Fibroblast of lung (primary cell): ENCODE data around the gene BCL2L13. TPM values are rescaled to one million over a fixed set of nuclear protein-coding genes. Genes with fewer than 3 reads are reported as not detected.

Source experiments
- DNase-seq, 2 donors: peaks; one replicate each; pipeline versions ENCODE4 v3.0.0 to v3.0.0-alpha.2; 2010; ENCODE audit warnings: low read depth in 2 of 2
- H2AFZ ChIP-seq: 2 replicates; pipeline ENCODE4 v1.5.1; 2012; ENCODE audit warnings: low read length, control low read depth, inconsistent platforms
- H3K27ac ChIP-seq: 2 replicates; pipeline ENCODE4 v1.5.1; 2011; ENCODE audit warnings: low read length, control low read depth; ENCODE audit not compliant: insufficient read depth
- H3K27me3 ChIP-seq: 2 replicates; pipeline ENCODE4 v1.5.1; 2011; ENCODE audit warnings: mild to moderate bottlenecking, low read length; ENCODE audit not compliant: control insufficient read depth, insufficient read depth
- H3K36me3 ChIP-seq: 2 replicates; pipeline ENCODE4 v1.5.1; 2011; ENCODE audit warnings: low read length; ENCODE audit not compliant: control insufficient read depth, insufficient read depth
- H3K4me1 ChIP-seq: 2 replicates; pipeline ENCODE4 v1.5.1; 2011; ENCODE audit warnings: low read length; ENCODE audit not compliant: control insufficient read depth, insufficient read depth; ENCODE audit errors: extremely low read depth
- H3K4me2 ChIP-seq: 2 replicates; pipeline ENCODE4 v1.5.1; 2011; ENCODE audit warnings: low read length, control low read depth; ENCODE audit not compliant: insufficient read depth; ENCODE audit errors: extremely low read depth
- H3K4me3 ChIP-seq, 4 experiments: fragments of 200-600 bp in 1 of 4; sonication (generic) in 1 of 4; replicated peaks in 1 of 4; 2 replicates each; pipeline ENCODE4 v1.5.1; 2011 to 2016; ENCODE audit warnings: low read length in 4 of 4, low read depth in 3 of 4, mild to moderate bottlenecking in 3 of 4, control low read depth in 2 of 4, inconsistent platforms in 1 of 4, mixed read lengths in 1 of 4; ENCODE audit not compliant: insufficient read depth in 1 of 4; ENCODE audit errors: control extremely low read depth in 1 of 4
- H3K79me2 ChIP-seq: 2 replicates; pipeline ENCODE4 v1.5.1; 2012; ENCODE audit warnings: mild to moderate bottlenecking, low read length, inconsistent platforms; ENCODE audit not compliant: control insufficient read depth, insufficient read depth
- H3K9ac ChIP-seq: 2 replicates; pipeline ENCODE4 v1.5.1; 2011; ENCODE audit warnings: mild to moderate bottlenecking, low read length, control low read depth; ENCODE audit not compliant: insufficient read depth
- H3K9me3 ChIP-seq: 2 replicates; pipeline ENCODE4 v1.5.1; 2012; ENCODE audit warnings: low read depth, low read length; ENCODE audit not compliant: control insufficient read depth, insufficient read depth
- H4K20me1 ChIP-seq: 2 replicates; pipeline ENCODE4 v1.5.1; 2011; ENCODE audit warnings: low read length; ENCODE audit not compliant: control insufficient read depth, insufficient read depth; ENCODE audit errors: extremely low read depth
- EZH2 ChIP-seq: IDR thresholded peaks from 2 replicates; pipeline ENCODE4 v1.5.1; 2012; ENCODE audit warnings: low read length, control low read depth, mild to moderate bottlenecking; ENCODE audit errors: missing control alignments
- polyA plus RNA-seq, 2 donors: library from polyadenylated mRNA; depleted of rRNA in 1 of 2; stranded (reverse) in 1 of 2; unstranded in 1 of 2; fragments of >200 nt; gene quantifications; 2 replicates each; pipeline ENCODE4 v1.2.1, GENCODE V29; 2011 to 2012; ENCODE audit warnings: missing spikeins in 1 of 2
- total RNA-seq: library from RNA; depleted of rRNA; stranded (reverse); fragments of >200 nt; gene quantifications from 2 replicates; pipeline ENCODE4 v1.2.1, GENCODE V29; 2014
- TF ChIP-seq, protein P1 (sequence below), 2 donors: IDR thresholded peaks in 1 of 2; conservative IDR thresholded peaks in 1 of 2; 1 replicate in 1 of 2; 2 replicates in 1 of 2; pipeline ENCODE4 v1.5.1; 2011 to 2012; ENCODE audit warnings: low read length in 2 of 2, control low read depth in 1 of 2, inconsistent platforms in 1 of 2, low read depth in 1 of 2, mild to moderate bottlenecking in 1 of 2

Gene BCL2L13
- total and polyA plus RNA-seq, 2 donors (not counting 1 experiment from before 2014, with no cell fraction given), result 65.1 to 76.8 TPM

DNA sequence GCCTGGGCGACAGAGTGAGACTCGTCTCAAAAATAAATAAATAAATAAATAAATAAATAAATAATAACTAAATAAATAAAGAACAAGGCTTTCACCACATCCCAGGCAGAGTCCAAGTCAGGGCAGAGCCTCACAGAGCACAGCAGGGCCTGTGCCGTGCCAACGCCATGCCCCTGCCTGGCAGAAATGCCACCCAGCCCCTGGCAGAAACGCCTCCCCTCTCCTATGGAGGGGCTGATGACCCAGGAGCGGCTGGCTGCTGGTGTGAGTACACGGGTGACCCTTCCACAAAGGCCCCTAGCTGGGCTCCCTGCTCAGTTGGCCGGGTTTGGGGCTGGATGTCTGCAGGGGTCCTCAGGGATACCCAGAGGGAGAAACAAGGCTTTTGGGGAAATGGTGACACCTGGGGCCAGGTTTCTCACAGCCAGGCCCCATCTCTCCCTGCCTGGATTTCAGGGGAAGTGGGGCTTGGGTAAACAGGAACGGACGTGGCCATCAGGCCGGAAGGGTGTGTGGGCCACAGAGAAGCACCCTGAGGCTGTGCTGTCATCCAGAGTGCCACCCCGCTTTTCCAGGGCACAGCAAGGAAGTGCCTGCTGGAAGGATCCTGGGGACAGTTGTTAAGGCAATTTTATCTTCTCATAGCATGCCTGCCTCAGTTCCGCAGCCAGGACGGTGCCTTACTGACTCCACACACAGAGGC, 130.6 kb downstream of the BCL2L13 start:
- DNase-seq, result no peak
- TF ChIP-seq, protein P1, sequence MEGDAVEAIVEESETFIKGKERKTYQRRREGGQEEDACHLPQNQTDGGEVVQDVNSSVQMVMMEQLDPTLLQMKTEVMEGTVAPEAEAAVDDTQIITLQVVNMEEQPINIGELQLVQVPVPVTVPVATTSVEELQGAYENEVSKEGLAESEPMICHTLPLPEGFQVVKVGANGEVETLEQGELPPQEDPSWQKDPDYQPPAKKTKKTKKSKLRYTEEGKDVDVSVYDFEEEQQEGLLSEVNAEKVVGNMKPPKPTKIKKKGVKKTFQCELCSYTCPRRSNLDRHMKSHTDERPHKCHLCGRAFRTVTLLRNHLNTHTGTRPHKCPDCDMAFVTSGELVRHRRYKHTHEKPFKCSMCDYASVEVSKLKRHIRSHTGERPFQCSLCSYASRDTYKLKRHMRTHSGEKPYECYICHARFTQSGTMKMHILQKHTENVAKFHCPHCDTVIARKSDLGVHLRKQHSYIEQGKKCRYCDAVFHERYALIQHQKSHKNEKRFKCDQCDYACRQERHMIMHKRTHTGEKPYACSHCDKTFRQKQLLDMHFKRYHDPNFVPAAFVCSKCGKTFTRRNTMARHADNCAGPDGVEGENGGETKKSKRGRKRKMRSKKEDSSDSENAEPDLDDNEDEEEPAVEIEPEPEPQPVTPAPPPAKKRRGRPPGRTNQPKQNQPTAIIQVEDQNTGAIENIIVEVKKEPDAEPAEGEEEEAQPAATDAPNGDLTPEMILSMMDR (conservative IDR thresholded peaks at IDR 0.05 in 1 of 2, IDR thresholded peaks at IDR 0.05 in 1 of 2; ENCODE audit: low read depth in 1 of 2, low read length in 2 of 2), result no peak
- no peak for TF ChIP-seq EZH2
- Histone ChIP-seq H3K9ac (no peak overlapping the region), H3K4me2 (no peak overlapping the region), H3K27ac (no peak overlapping the region), H3K36me3 (no peaks in the 10 kb centered on the region), H3K9me3 (no peaks in the 10 kb centered on the region), H3K27me3 (no peaks in the 10 kb centered on the region), H2AFZ (no peak overlapping the region), H3K79me2 (no peaks in the 10 kb centered on the region), H4K20me1 (no peaks in the 10 kb centered on the region), H3K4me3 (no peak overlapping the region), H3K4me1 (peaks cover 11% of the 10 kb centered on the region)

DNA sequence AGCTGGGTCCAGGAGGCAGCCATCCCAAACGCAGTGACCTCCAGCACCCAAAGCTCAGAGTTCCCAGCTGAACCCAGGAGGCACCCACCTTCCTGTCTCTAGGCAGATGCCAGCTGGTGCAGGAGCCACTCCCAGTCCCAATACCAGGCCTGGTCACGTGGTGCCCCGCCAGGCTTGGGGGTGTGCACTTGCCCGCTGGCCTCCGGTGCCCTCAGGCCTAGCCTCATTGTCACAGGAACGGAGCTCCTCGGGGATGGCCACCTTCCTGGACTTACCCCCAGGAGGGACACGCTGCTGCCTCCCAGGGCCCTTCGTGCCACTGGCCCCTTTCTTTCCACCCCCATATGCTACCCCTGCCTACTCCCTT, 131.1 kb downstream of the BCL2L13 start:
- H3K9me3 ChIP-seq, result no peaks in the 10 kb centered on the region
- no peak for DNase-seq
- H3K9ac ChIP-seq, result no peak overlapping the region

DNA sequence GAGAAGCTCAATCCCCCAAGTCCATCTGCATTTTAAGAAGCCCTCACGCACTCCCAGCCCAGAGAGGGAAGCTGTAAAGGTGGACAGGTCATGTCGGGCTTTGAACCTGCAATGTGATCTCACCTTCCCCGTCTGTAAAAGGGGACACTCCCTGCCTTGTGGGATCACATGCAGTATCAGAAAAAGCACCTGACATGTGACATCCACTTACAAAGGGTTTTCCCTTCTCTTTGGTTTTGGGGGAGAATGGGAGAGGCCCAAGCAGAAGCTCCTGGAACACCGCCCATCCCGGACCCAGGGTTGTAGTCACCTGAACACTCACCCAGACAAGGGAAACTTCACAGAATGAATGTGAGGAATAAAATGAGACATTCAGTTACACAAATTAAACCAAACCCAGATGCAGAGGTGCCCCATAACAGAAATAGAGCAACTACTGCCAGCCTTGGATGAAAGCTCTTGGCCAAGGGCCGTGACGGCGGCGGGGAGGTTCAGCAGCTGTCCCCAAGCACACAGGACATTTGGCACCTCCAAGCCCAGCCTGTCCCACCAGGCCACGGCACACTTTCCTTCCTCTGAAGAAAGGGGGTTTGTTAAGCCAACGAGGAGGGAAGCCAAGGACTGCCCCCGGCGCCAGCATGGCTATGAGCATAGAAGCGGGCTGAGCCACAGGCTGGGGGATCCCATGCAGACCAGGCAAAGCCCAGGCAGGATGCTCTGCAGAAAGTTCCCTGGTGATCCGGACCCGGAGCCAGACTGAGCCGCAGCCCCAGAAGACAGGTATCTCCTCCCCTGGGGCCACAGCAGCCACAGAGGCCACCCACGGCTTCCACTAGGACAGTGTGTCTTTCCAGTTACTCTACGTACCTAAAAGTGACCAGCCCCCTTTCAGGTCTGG, 131.9 kb downstream of the BCL2L13 start:
- Histone ChIP-seq H4K20me1 (no peaks in the 10 kb centered on the region), H3K4me3 (no peak overlapping the region), H2AFZ (no peak overlapping the region), H3K4me2 (no peak overlapping the region), H3K4me1 (peaks cover 11% of the 10 kb centered on the region), H3K27me3 (no peaks in the 10 kb centered on the region), H3K9me3 (no peaks in the 10 kb centered on the region), H3K9ac (no peak overlapping the region), H3K27ac (no peak overlapping the region), H3K36me3 (no peaks in the 10 kb centered on the region), H3K79me2 (no peaks in the 10 kb centered on the region)
- no peak for TF ChIP-seq EZH2
- TF ChIP-seq, protein P1 (conservative IDR thresholded peaks at IDR 0.05 in 1 of 2, IDR thresholded peaks at IDR 0.05 in 1 of 2; ENCODE audit: low read depth in 1 of 2, low read length in 2 of 2), result no peak
- no peak for DNase-seq

More for the DNA sequence above, 131.1 kb downstream of the BCL2L13 start:
- TF ChIP-seq, protein P1 (conservative IDR thresholded peaks at IDR 0.05 in 1 of 2, IDR thresholded peaks at IDR 0.05 in 1 of 2; ENCODE audit: low read depth in 1 of 2, low read length in 2 of 2), result no peak
- no peak for TF ChIP-seq EZH2
- Histone ChIP-seq H3K4me2 (no peak overlapping the region), H2AFZ (no peak overlapping the region), H3K27me3 (no peaks in the 10 kb centered on the region), H3K27ac (no peak overlapping the region), H3K79me2 (no peaks in the 10 kb centered on the region), H3K4me3 (no peak overlapping the region), H4K20me1 (no peaks in the 10 kb centered on the region), H3K4me1 (peaks cover 11% of the 10 kb centered on the region), H3K36me3 (no peaks in the 10 kb centered on the region)
